GM19043 (cell line): Measurements from ENCODE around the gene SECTM1.

Experiments
- ATAC-seq: cut with Tn5 transposase; IDR thresholded peaks from one replicate; pipeline ENCODE4 v1.9.1; 2021; ENCODE audit warnings: low read depth; ENCODE audit not compliant: unreplicated experiment

The SECTM1 gene

DNA sequence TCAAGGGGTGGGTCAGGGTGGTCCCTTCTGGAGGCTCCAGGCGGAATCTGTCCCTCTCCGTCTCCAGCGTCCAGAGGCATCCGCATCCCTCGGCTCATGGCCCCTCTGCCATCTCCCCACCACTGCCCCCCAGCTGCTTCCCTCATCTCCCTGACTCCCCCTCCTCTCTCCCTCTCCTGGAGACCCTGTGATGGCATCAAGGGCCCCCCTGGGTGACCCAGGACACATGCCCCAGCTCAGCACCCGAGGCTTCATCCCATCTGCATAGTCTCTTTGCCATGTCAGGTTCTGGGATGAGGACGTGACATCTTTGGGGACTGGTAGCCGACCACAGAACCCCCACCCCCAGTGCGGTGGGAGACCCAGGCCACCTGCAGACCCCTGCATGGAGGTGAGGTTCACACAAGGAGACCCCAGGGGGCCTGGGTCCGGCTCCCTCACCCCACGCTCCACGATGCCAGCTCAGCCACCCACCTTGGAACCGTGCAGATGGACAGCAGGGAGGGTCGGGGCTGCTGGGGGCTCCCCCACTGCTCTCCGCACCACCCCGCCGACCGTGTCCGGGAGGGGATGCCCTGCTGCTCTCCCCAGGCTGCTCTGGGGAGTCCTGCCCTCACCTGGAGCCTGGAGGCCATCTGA is 3.8 kb downstream of the SECTM1 start:
- no peak for ATAC-seq

DNA sequence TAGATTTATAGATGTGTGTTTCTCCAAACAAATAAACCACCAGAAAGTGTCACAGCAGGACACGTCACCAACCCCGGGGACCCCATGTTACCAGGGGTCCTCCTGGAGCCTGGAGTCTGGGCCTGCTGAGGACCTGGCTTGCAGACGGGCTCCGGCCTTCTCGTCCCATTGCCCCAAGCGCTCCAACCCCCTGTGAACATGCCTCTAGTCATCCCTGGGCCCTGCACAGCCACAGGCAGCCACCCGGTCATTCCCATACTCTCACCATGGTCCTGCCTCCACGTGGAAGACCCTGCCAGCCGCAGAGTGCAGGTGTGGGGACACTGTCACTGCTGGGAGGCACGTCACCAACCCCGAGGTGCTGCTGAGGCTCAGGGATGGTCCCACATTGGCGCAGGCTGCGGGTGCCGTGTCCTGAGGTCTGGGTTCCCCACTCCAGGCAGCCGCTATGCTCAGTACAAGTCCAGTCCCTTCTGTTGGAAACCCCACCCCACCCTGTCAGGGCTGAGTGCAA is 4.5 kb downstream of the SECTM1 start:
- ATAC-seq = no peak

DNA sequence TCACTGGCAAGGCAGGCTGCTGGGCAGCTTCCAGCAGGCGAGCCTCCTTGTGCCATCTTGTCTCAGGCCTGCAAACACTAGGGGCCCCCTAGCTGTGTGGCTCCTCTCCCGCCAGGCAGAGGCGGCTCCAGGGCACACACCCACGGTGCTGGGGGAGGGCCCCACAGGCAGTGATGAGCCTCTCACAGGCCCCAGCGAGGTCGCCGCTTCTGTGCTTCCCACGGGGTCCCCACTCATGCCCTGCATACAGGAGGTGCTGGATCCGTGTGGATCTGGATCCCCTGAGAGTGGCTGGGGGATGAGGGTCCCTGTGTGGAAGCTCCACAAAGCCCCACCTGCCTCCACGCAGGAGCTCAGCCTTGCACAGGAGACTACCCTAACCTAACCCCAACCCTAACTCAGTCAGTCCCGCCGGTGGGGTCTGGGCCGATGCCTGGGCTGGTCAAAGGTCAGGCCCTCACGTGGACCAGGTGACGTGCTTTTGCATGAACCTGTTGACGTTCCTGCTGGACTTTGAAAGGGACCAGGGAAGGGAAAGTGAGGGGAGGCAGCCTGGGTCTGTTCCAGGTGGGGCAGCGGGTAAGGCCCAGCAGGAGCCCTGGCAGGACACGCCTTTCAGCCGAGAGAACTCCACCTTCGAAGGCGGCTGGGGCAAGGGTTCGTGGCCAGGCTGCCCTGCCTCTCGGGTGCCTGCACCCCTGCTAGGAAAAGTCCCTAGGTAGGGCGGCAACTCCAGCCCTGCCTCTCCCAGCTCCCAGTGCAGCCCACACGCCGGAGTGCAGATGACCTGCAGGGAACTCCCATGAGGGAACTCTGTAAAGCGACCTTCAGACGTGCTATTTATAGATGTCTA is 5.2 kb downstream of the SECTM1 start:
- ATAC-seq = no peak

DNA sequence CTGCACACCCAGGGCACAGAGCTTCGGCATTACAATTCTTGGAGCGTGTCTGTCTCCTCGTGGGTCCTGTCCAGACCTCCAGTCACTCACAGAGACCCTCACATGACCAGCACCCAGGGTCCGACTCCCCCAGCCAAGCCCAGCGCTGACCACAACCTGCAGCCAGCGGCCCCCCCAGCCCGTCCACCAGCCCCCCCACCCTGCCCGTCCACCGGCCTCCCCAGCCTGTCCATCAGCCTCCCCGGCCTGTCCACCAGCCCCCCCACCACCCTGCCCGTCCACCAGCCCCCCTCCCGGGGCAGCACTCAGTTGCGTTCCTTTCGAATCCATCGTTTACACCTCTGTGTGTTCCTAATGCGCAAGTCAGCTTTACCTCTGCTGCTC is 5.8 kb downstream of the SECTM1 start:
- no peak for ATAC-seq

DNA sequence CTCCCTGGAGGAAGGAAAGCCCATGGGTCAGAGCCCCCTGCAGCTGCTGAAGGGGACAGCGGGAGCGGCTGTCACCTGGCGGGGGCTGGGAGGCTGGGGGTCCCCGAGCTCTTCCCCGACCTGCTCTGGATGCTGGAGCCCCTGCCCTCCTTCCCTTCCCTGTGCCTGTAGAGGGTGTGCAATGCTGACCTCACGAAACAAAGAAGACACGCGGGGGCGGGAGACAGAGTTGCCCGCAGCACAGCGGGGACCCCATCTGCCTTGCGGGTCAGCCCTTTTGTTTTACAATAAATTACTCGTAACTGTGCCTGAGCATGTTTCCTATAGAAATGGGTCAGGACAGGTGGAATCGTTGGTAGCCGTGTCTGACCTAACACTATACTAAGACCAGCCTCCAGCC is 6.3 kb downstream of the SECTM1 start:
- no peak for ATAC-seq

DNA sequence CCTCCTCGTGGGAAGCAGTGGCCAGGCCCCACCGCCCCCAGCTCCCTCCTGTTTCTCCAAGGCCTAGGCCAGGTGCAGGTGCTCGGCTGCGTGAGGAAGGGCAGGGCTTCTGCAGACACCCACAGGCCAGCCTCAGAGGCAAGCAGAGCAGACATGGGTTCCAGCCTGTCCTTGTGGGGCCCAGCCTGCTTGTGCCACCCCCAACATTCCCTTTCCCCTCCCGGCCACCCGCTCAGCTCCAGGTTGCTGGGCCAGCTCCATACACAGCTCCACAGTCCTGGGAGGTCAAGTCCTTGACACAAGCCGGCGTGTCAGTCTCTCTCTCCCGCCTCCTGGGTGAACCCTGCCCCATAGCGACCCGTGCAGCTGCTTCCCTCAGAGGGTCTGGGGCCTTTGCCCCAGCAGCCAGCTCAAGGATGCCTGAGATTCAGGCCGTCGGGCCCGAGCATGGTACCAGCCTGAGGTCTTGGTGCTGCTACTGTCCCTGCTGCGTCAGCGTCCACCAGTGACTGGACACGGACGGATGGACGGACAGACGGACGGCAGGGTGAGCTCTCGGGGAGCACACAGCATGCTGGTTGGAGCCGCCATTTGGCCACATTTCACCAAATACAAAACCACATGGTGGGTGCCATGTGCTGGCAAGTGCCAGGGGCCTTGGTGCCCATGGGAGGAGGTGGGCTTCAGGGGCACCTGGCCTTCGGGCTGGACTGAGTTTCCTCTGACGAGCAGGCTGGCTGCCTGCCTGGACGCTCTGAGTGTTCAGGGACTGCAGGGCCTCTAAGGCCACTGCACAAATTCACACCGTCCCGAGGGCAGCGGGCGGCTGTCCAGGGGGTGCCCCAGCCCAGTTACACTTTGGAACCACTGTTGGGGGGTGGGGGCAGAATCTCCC is 8.0 kb downstream of the SECTM1 start:
- no peak for ATAC-seq

DNA sequence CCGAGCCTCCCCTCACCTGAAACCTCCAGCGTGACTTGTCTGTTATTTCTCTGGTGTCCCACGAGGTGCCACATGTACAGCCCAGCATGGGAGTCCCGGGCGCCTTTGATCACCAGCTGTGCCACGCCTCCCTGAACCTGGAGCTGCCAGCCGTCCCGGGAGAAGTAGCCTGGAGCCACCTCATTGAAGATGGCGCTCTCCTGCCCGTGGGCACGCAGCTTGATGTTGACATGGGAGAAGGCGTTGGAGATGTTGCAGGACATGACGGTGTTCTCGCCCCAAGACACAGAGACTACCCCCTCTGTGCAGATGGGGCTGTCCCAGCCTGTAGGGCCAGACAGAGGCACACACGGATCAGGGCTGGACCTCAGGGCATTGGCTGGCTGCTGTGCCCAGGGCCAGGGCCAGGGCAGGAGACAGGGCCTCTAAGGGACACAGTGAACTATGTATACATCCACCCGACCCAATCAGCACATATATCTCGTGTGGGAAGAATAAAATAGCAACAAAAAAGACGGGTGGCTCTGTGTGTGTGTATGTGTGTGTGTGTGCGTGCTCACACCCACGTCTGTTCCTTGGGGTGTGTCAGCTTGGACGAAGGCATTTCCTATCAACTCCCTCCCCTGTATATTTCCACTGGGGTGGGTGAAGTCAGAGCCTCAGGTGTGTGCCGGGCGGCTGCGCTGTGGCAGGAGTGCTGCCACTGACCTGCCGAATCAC is 8.8 kb downstream of the SECTM1 start:
- no peak for ATAC-seq

DNA sequence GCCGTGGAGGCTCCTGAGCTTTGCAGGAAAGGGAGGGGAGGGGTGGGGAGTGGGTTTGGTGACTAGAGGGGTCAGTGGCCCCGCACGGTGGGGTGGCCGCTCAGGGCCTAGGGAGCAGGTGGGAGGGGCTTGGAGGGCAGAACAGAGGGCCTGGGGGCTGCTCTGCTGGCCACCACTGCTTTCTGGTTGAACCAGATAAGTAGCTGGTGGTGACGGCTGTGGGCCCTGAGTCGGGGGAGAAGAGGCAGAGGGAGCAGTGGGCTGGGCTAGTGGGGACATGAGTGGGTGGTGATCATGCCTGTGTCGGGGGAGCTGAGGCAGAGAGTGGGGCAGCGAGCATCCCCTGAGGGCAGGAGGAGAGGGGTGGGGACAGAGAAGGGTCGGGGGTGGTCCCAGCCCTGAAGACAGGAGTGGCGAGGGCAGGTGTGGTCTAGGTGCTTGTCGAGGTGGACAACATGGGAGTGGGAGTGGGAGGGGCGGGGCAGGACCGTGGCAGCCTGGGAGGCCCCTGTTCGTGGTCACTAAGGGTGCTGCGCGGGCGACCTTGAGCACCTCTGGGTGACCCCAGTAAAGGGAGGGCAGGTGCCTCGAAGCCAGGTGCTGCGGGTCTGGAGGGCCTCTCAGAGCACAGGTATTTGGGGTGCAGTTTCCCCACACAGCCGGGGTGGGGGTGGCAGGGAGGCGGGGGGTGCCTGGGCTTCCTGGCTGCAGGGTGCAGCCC is 9.9 kb downstream of the SECTM1 start:
- no peak for ATAC-seq

DNA sequence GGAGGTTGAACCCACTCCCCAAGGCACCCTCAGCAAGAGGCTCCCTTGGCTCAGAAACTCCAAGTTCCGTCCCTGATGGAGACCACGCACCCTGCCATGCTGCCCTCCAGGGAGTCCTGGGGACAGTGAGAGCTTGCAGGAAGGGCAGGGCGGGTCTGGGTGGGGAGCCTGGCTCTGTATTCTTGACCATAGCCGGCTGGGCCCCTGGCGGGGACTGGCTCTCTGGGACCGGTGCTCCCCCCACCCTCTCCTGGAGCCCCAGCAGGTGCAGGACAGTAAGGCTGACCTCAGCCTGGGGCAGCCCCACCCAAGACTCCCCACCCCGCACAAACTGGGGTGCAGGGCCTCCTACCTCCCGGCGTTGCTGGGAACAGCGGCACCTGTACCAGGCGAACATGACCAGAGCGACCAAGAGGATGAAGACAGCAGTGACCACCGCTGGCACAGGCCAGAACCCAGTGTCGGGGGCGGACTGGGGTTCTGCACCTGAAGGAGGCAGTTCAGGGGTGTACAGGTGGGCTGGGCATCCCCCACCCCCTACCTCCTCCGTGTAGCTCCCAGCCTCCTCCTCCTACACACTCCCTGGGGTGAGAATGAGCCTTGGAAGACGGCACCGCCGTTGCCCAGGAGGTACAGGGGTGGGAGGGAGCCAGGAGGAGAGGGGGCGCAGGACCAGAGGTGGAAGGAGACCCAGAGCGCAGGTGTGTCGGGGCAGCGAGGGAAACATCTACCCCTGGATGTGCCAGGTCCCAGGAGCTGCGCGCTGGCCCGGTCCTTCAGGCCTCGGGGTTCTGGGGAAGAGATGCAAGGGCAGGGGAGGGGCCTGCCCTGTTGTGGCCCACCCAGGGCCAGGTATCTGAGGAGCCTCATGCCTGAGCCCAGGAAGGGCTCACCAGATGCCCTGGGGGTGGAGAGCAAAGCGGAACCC is 10.8 kb downstream of the SECTM1 start:
- ATAC-seq = no peak

DNA sequence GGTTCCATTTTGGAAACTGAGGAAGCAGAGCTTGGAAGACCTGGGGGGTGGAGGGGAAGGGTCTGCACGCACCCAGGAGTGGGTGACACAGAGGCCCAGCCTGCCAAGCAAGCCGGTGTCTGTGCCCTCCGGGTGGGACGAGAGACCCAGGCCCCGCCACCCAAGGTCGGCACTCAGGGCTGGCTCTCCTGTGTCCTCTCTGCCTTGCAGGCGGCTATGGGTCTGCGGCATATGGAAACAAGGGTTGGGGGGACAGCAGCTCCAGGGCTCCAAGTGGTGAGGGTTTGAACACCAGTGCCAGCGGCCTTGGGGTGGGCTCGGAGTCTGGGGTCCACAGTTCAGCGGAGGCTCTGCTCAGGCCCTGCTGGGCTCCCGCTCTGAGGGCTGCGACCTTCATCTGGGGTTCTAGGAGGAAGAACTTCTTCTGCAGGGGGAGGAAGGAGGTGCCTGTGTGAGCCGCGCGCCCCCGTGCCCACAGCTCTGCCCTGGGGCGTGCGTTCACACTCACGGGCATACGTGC is 11.6 kb downstream of the SECTM1 start:
- ATAC-seq = no peak

DNA sequence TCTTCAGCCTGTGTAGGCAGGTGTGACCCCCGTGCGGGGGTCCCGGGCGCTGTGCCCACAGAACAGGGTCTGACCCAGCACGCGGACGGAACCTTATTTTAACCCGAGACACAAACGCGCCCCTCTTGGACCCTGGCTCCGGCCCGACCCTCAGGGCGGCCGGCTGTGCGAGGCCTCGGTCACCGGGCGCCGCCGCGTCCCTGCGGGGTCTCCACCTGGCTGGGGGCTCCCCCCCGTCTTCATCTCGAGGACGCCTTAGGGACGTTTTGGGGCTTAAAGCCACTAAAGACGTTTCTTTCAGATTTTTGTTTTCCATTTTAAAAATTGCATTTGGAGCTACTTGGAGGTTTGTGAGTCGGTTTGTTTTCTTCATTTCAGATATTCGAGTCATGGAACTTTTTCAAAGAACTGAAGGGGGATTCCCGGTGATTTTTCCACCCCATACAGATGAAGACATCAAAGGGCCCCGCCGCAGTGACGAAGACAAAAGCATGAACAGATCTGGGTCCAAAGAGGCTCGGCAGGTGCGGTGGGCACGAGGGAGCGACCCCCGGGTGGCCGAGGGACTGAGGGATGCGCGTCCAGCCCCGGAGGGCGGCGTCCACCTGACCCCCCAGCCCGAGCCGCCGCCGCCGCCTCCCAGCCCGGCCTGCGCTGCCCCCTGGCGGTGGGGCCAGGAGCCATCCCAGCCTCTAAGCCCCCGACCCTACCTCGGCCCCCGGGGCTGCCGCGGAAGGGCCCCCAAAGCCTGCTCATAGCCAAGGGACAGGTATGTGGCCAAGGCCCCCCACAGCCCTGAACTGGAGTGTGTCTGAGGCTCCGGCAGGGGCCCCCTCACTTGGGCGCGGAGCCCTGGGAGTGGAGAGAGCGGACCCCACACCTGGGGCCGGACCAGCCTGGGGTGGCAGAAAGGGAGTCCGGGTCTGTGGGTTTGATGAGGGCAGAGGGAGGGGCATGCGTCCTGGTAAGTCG is 12.3 kb downstream of the SECTM1 start:
- ATAC-seq = no peak

DNA sequence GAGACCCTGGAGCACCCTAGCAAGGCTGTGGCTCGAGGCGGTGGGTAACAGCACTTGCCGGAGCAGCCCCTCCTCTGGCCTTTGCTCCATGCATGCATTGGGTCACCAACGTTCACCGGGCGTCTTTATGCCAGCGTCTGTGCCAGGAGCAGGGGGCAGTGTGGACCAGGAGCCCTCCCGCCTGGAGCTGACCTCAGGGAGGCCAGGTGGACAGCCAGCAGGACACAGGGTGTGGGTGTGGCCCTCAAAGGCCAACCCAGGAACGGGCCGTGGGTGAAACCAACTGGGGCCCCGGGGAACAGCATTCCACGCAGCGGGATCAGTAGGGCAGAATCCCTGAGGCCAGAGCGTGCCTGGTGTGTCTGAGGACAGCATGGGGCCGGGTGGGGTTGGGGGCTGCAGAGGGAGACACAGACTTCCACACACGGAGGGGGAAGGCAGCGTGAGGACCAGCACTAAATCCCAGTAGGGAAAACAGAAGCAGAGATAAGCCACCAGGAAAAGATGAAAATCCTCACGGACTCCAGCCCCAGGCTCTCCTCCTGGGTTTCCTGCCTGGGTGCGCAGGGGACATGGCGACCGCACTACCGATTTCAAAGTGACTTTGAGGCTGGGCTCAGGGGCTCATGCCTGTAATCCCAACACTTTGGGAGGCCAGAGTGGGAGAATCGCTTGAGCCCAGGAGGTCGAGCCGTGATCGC is 13.3 kb downstream of the SECTM1 start:
- no peak for ATAC-seq

DNA sequence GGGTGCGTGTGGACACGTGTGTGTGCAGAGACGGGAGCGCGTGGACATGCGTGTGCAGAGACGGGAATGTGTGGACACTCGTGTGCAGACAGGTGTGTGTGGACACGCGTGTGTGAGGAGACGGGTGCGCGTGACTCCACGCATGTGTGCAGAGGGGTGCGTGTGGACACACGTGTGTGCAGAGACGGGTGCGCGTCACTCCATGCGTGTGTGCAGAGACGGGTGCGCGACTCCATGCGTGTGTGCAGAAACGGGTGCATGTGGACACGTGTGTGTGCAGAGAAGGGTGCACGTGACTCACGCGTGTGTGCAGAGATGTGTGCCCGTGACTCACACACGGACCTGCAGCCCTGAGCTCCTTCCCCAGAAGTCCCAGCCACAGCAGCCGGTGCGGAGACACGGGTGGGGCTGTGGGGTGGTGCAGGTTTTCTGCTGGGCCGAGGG is 13.9 kb downstream of the SECTM1 start:
- ATAC-seq = no peak

DNA sequence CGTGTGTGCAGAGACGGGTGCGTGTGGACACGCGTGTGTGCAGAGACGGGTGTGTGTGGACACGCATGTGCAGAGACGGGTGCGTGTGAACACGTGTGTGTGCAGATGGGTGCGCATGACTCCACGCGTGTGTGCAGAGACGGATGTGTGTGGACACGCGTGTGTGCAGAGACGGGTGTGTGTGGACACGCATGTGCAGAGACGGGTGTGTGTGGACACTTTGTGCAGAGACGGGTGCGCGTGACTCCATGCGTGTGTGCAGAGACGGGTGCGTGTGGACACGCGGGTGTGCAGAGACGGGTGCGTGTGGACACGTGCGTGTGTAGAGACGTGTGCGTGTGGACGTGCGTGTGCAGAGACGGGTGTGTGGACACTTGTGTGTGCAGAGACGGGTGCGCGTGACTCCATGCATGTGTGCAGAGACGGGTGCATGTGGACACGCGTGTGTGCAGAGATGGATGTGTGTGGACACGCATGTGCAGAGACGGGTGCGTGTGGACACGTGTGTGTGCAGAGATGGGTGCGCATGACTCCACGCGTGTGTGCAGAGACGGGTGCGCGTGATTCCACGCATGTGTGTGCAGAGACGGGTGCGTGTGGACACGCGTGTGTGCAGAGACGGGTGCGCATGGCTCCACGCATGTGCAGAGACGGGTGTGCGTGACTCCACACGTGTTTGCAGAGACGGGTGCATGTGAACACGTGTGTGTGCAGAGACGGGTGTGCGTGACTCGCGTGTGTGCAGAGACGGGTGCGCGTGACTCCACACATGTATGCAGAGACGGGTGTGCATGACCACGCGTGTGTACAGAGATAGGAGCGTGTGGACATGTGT is 14.6 kb downstream of the SECTM1 start:
- ATAC-seq = no peak

DNA sequence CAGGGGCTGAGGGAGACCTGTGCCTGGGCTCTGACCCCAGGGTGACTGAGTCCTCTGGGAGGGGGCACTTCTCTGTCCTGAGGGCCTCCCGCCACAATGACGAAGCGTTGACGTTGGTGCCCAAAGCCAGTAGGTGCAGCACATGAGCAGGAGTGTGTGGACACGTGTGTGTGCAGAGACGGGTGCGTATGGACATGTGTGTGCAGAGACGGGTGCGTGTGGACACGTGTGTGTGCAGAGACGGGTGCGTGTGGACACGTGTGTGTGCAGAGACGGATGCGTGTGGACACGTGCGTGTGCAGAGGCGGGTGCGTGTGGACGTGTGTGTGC is 15.4 kb downstream of the SECTM1 start:
- ATAC-seq = no peak
